K562 (cell line): ENCODE measurements around the gene SERPINA9. TPM values are rescaled to one million over a fixed set of nuclear protein-coding genes. Genes with fewer than 3 reads are reported as not detected.

Source experiments
- ATAC-seq: fragments of 200-7000 bp; cut with Tn5 transposase; 3 replicates; pipeline ENCODE4 v1.9.1; 2020; ENCODE audit warnings: moderate library complexity
- BruUV-seq: library from RNA; stranded (reverse); fragments of 400-500 nt; replicated peaks from 2 replicates; lab custom pipeline; 2021; lab: Mats Ljungman, UMichigan
- CTCF ChIA-PET: fragments of 300-600 bp; formaldehyde crosslinking; extraction: SDS; loops from one replicate; lab custom pipeline; 2021; ENCODE audit warnings: low intra/inter-chr PET ratio; lab: Yijun Ruan, JAX
- POLR2A ChIA-PET: fragments of 300-600, 350-650 bp; sonication (Branson Sonifier 250); formaldehyde crosslinking; extraction: SDS; loops from one replicate; lab custom pipeline; 2021; ENCODE audit warnings: antibody characterized with exemption, inconsistent platforms; lab: Yijun Ruan, JAX
- DNase-seq, 4 experiments: peaks; one replicate each; pipeline versions ENCODE4 v3.0.0 to v3.0.0-alpha.2; 2011 to 2018; ENCODE audit warnings: low spot score in 3 of 4, mixed read lengths in 3 of 4; ENCODE audit errors: extremely low read depth in 1 of 4
- FAIRE-seq: peaks from 2 replicates; lab custom pipeline; 2011; peaks lifted over from hg19 to GRCh38; lab: Jason Lieb, UNC
- H2AFZ ChIP-seq: 2 replicates; pipeline ENCODE4 v1.6.0; 2011; ENCODE audit warnings: low read depth, low read length, control low read depth, inconsistent platforms
- H3K27ac ChIP-seq: fragments of 200-600 bp; 3 replicates; pipeline ENCODE4 v1.8.0; 2011; ENCODE audit warnings: low read depth, mild to moderate bottlenecking, control low read depth, inconsistent platforms, low read length, moderate library complexity, mixed read lengths; ENCODE audit errors: extremely low read depth
- H3K27me3 ChIP-seq, 2 experiments: fragments of 300-600 bp in 1 of 2; 2 replicates in 1 of 2; 3 replicates in 1 of 2; pipeline versions ENCODE4 v1.6.0 to v1.8.0; 2011; ENCODE audit warnings: inconsistent platforms in 2 of 2, low read length in 2 of 2, mild to moderate bottlenecking in 1 of 2, mixed read lengths in 1 of 2, moderate library complexity in 1 of 2; ENCODE audit not compliant: control insufficient read depth in 2 of 2, insufficient read depth in 2 of 2
- H3K36me3 ChIP-seq: fragments of 300-600 bp; 3 replicates; pipeline ENCODE4 v1.8.0; 2011; ENCODE audit warnings: mild to moderate bottlenecking, low read length, inconsistent platforms; ENCODE audit not compliant: control insufficient read depth, insufficient read depth
- H3K4me1 ChIP-seq, 2 experiments: fragments of 200-600 bp in 1 of 2; replicated peaks in 1 of 2; 2 replicates in 1 of 2; 3 replicates in 1 of 2; pipeline versions ENCODE4 v1.5.1 to v1.8.0; 2011; ENCODE audit warnings: inconsistent platforms in 2 of 2, low read length in 2 of 2, mild to moderate bottlenecking in 1 of 2, mixed read lengths in 1 of 2, moderate library complexity in 1 of 2; ENCODE audit not compliant: control insufficient read depth in 2 of 2, insufficient read depth in 2 of 2
- H3K4me2 ChIP-seq: 2 replicates; pipeline ENCODE4 v1.6.1; 2011; ENCODE audit warnings: low read length, control low read depth, inconsistent platforms, mixed read lengths; ENCODE audit not compliant: insufficient read depth
- H3K4me3 ChIP-seq: fragments of 200-600 bp; sonication (generic), shearing (Covaris generic); 2 replicates; pipeline ENCODE4 v1.5.1; 2016; ENCODE audit warnings: control low read depth, inconsistent platforms
- H3K79me2 ChIP-seq: fragments of 200-600 bp; 3 replicates; pipeline ENCODE4 v1.8.0; 2011; ENCODE audit warnings: low read length, inconsistent platforms; ENCODE audit not compliant: control insufficient read depth, insufficient read depth
- H3K9ac ChIP-seq, 2 experiments: 2 replicates each; pipeline versions ENCODE4 v1.6.0 to v1.6.1; 2011; ENCODE audit warnings: low read depth in 2 of 2, low read length in 2 of 2, control low read depth in 1 of 2, inconsistent platforms in 1 of 2, mild to moderate bottlenecking in 1 of 2, mixed read lengths in 1 of 2; ENCODE audit not compliant: insufficient read depth in 1 of 2
- H3K9me1 ChIP-seq: one replicate; pipeline ENCODE4 v1.6.0; 2011; ENCODE audit warnings: inconsistent platforms, mild to moderate bottlenecking, low read length, moderate library complexity; ENCODE audit not compliant: control insufficient read depth, insufficient read depth
- H3K9me3 ChIP-seq: replicated peaks from 2 replicates; pipeline ENCODE4 v1.5.1; 2011; ENCODE audit warnings: low read depth, low read length, inconsistent platforms; ENCODE audit not compliant: control insufficient read depth, insufficient read depth
- H4K20me1 ChIP-seq: replicated peaks from 2 replicates; pipeline ENCODE4 v1.6.1; 2011; ENCODE audit warnings: low read length, inconsistent platforms, mixed read lengths; ENCODE audit not compliant: control insufficient read depth, insufficient read depth
- CHAMP1 ChIP-seq: fragments of 450-650 bp; IDR thresholded peaks from 2 replicates; pipeline ENCODE4 v1.6.1; 2016; ENCODE audit warnings: mild to moderate bottlenecking
- CSDE1 ChIP-seq, 2 experiments: fragments of 450-650 bp; IDR thresholded peaks; 2 replicates each; pipeline ENCODE4 v1.6.1; 2016; ENCODE audit warnings: mild to moderate bottlenecking in 1 of 2
- CTCF ChIP-seq, 3 experiments: IDR thresholded peaks in 2 of 3; conservative IDR thresholded peaks in 1 of 3; 2 replicates each; pipeline ENCODE4 v1.5.1; 2011 to 2012; ENCODE audit warnings: low read length in 3 of 3, mild to moderate bottlenecking in 3 of 3, control low read depth in 2 of 3, improper control_type of control experiment in 1 of 3, inconsistent platforms in 1 of 3, low read depth in 1 of 3, mixed read lengths in 1 of 3, moderate library complexity in 1 of 3; ENCODE audit not compliant: insufficient read depth in 2 of 3
- HDAC1 ChIP-seq, 2 experiments: fragments of 450-650 bp; IDR thresholded peaks; 2 replicates each; pipeline ENCODE4 v1.6.1; 2016 to 2017; ENCODE audit warnings: inconsistent platforms in 1 of 2, mild to moderate bottlenecking in 1 of 2, moderate library complexity in 1 of 2
- RAD21 ChIP-seq, 2 experiments: fragments of 250-450 bp in 1 of 2; fragments of 450-650 bp in 1 of 2; sonication (Bioruptor Pico) in 1 of 2; formaldehyde crosslinking in 1 of 2; IDR thresholded peaks in 1 of 2; conservative IDR thresholded peaks in 1 of 2; 2 replicates each; pipeline versions ENCODE4 v1.4.0 to v1.8.0; 2020 to 2022; ENCODE audit warnings: mild to moderate bottlenecking in 2 of 2, moderate library complexity in 1 of 2
- RBFOX2 ChIP-seq: fragments of 200-400 bp; formaldehyde crosslinking; IDR thresholded peaks from 2 replicates; pipeline ENCODE4 v1.6.1; 2017; ENCODE audit warnings: low read depth, mild to moderate bottlenecking, low read length, moderate library complexity
- ZFP1 ChIP-seq: fragments of 450-650 bp; formaldehyde crosslinking; IDR thresholded peaks from 2 replicates; pipeline ENCODE4 v1.4.0; 2020; ENCODE audit warnings: mild to moderate bottlenecking, mixed read lengths
- ZNF76 ChIP-seq: fragments of 250-450 bp; sonication (Bioruptor Pico); IDR thresholded peaks from 2 replicates; pipeline ENCODE4 v1.4.0; 2020; ENCODE audit warnings: mild to moderate bottlenecking, moderate library complexity, borderline replicate concordance
- WGBS: fragments of 100-300 bp; shearing (Covaris generic); methylation state at CpG from one replicate; pipeline ENCODE4 v1.1.6; 2016; ENCODE audit warnings: low coverage, mixed read lengths; ENCODE audit not compliant: insufficient coverage; ENCODE audit errors: missing lambda C conversion rate; 5-methylcytosine and 5-hydroxymethylcytosine counted together
- in situ Hi-C: fragments of 300-500 bp; cut with MboI; formaldehyde crosslinking; loops from 4 replicates; pipeline ENCODE4 v1.15.0; 2018; ENCODE audit warnings: inconsistent platforms, mixed read lengths
- intact Hi-C: fragments of 100-400 bp; cut with micrococcal nuclease; formaldehyde crosslinking; loops from 2 replicates; pipeline ENCODE4 v1.14.2; 2022
- polyA plus RNA-seq, 8 experiments: library from polyadenylated mRNA; depleted of rRNA in 4 of 8; stranded (reverse) in 5 of 8; unstranded in 3 of 8; fragments of >200 nt; fragmentation: Nextera tagmentation in 2 of 8; fragmentation: Illumina TruSeq in 1 of 8; extraction: Ambion mirVana in 2 of 8; extraction: Trizol in 1 of 8; gene quantifications; 2 replicates each; pipeline versions ENCODE4 v1.2.1 to v1.2.3, GENCODE V29; 2011 to 2014; ENCODE audit warnings: inconsistent platforms in 1 of 8, missing spikeins in 1 of 8
- total RNA-seq, 7 experiments: library from RNA; depleted of rRNA in 6 of 7; stranded (reverse); fragments of >200 nt in 6 of 7; fragmentation: Illumina TruSeq in 2 of 7; extraction: Trizol in 2 of 7; gene quantifications; 2 replicates each; pipeline versions ENCODE4 v1.2.1 to v1.2.3, GENCODE V29; 2011 to 2021; ENCODE audit warnings: low replicate concordance in 1 of 7
- TF ChIP-seq, protein P1 (sequence below): fragments of 450-650 bp; formaldehyde crosslinking; IDR thresholded peaks from 2 replicates; pipeline ENCODE4 v1.4.0; 2020; ENCODE audit warnings: mild to moderate bottlenecking, moderate library complexity

Gene SERPINA9
- total and polyA plus RNA-seq, 9 of the 15 experiments (the other 6 are each of a cell fraction or from before 2014, with no cell fraction given), result not detected

- Histone ChIP-seq H2AFZ (0 out of 2 replicates have a peak overlapping the region, but pooled peaks have one; percentile 50), H3K9me3 (no peaks in the 10 kb centered on the region), H4K20me1 (no peaks in the 10 kb centered on the region), H3K27ac (no peak overlapping the region), H3K79me2 (no peaks in the 10 kb centered on the region), H3K4me2 (no peak overlapping the region), H3K9ac (no peak overlapping the region), H3K9me1 (no peaks in the 10 kb centered on the region), H3K36me3 (no peaks in the 10 kb centered on the region), H3K4me1 (no peaks in the 10 kb centered on the region), H3K4me3 (no peak overlapping the region), H3K27me3 (no peaks in the 10 kb centered on the region)
- ChIA-PET CTCF (no interaction called here), POLR2A (interaction anchor here (0.6 to 1.1 kb wide), 2 partner anchors 19 to 31 kb away, joined by 3 to 5 read pairs; no protein-coding TSS in a partner anchor)
- intact Hi-C loops, result loop anchor here (2.0 kb wide), 1 partner anchor 63 kb away; no protein-coding TSS in a partner anchor
- in situ Hi-C loops, result no loop called here
- FAIRE-seq (peak; percentile 73), DNase-seq (peak; percentile 18 to 65 (median 36)), ATAC-seq (peak; percentile 87)
- WGBS, result 0% methylated on average over 13 of the region's 13 CpGs
- no TSS peak for BruUV-seq
- TF ChIP-seq ZFP1 (CRISPR knock-in tag), result no peak
- peak; percentile 54 to 69 (median 55) for TF ChIP-seq CTCF (IDR thresholded peaks at IDR 0.05 in 2 of 3, conservative IDR thresholded peaks at IDR 0.05 in 1 of 3; ENCODE audit: insufficient read depth in 2 of 3, low read depth in 1 of 3, low read length in 3 of 3)
- no peak for TF ChIP-seq CHAMP1
- no peak for TF ChIP-seq HDAC1 (IDR thresholded peaks at IDR 0.05)
- TF ChIP-seq RBFOX2, result no peak
- no peak for TF ChIP-seq CSDE1 (IDR thresholded peaks at IDR 0.05)
- TF ChIP-seq, protein P1, sequence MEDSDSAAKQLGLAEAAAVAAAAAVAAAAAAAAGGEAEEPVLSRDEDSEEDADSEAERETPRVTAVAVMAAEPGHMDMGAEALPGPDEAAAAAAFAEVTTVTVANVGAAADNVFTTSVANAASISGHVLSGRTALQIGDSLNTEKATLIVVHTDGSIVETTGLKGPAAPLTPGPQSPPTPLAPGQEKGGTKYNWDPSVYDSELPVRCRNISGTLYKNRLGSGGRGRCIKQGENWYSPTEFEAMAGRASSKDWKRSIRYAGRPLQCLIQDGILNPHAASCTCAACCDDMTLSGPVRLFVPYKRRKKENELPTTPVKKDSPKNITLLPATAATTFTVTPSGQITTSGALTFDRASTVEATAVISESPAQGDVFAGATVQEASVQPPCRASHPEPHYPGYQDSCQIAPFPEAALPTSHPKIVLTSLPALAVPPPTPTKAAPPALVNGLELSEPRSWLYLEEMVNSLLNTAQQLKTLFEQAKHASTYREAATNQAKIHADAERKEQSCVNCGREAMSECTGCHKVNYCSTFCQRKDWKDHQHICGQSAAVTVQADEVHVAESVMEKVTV, result no peak
- TF ChIP-seq ZNF76, result no peak
- peak in 1 of 2 experiments; percentile 46; a peak in 2 of 4 replicates for TF ChIP-seq RAD21 (CRISPR knock-in tag; conservative IDR thresholded peaks at IDR 0.05 in 1 of 2, IDR thresholded peaks at IDR 0.05 in 1 of 2)
Observed at GRCh38 chr14:94423453-94424056, 52.4 kb downstream of the SERPINA9 start.
